Ammon's horn (tissue), 1 donor: ENCODE data around the gene PRRC2A.

Experiments
- DNase-seq: peaks from one replicate; pipeline ENCODE4 v3.0.0-alpha.2; 2016; ENCODE audit warnings: low spot score

PRRC2A gene

DNA sequence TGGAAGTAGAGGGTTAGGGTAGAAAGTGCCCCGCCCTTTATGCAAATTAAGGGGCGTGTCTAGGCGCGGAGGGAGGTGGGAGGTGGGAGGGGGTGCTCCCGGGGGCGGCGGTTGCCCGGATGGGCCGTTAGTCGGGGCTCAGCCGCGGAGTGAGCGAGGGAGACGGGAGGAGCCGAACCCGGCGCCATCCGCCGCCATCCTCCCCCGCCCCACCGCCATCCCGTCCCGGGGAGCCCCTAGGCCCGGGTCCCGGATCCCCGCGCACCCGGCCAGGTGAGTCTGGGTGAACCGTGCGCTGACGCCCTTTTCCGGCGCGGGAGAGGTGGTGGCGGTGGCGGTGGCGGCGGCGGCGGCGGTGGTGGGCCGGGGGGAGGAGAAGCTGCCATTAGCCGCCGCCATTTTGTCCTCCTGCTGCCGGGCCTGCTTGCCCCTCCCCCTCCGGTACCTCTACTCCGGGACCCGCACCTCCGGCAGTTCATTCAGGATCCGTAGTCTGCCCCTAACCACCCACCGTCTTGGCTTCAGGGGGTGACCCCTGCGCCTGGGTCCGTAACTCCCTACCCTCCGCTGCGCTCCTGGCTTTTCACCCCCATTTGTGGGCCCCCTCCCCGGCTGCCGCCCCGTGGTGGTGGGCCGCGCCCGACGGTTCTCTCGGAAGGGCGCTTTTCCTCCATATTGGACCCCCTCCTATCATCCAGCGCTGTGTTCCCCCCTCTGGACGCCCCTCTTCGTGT, at the start of gene PRRC2A:
PRRC2A (plus strand) TSS at position 130 of the 734 bp plus-strand sequence. CDS start 2,075 bp downstream, outside the sequence.
- peak; percentile 74 for DNase-seq

DNA sequence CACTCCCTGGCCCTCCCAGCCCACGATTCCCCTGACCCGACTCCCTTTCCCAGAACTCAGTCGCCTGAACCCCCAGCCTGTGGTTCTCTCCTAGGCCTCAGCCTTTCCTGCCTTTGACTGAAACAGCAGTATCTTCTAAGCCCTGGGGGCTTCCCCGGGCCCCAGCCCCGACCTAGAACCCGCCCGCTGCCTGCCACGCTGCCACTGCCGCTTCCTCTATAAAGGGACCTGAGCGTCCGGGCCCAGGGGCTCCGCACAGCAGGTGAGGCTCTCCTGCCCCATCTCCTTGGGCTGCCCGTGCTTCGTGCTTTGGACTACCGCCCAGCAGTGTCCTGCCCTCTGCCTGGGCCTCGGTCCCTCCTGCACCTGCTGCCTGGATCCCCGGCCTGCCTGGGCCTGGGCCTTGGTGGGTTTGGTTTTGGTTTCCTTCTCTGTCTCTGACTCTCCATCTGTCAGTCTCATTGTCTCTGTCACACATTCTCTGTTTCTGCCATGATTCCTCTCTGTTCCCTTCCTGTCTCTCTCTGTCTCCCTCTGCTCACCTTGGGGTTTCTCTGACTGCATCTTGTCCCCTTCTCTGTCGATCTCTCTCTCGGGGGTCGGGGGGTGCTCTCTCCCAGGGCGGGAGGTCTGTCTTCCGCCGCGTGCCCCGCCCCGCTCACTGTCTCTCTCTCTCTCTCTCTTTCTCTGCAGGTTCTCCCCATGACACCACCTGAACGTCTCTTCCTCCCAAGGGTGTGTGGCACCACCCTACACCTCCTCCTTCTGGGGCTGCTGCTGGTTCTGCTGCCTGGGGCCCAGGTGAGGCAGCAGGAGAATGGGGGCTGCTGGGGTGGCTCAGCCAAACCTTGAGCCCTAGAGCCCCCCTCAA, 48.2 kb upstream of the PRRC2A start, which contains the start of gene LTA:
LTA (plus strand) TSS at position 249 of the 871 bp plus-strand sequence; CDS start at position 703, 454 bp downstream.
- no peak for DNase-seq

DNA sequence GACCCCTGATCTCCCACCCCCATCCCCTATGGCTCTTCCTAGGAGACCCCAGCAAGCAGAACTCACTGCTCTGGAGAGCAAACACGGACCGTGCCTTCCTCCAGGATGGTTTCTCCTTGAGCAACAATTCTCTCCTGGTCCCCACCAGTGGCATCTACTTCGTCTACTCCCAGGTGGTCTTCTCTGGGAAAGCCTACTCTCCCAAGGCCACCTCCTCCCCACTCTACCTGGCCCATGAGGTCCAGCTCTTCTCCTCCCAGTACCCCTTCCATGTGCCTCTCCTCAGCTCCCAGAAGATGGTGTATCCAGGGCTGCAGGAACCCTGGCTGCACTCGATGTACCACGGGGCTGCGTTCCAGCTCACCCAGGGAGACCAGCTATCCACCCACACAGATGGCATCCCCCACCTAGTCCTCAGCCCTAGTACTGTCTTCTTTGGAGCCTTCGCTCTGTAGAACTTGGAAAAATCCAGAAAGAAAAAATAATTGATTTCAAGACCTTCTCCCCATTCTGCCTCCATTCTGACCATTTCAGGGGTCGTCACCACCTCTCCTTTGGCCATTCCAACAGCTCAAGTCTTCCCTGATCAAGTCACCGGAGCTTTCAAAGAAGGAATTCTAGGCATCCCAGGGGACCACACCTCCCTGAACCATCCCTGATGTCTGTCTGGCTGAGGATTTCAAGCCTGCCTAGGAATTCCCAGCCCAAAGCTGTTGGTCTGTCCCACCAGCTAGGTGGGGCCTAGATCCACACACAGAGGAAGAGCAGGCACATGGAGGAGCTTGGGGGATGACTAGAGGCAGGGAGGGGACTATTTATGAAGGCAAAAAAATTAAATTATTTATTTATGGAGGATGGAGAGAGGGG, 47.0 kb upstream of the PRRC2A start:
- DNase-seq: no peak

DNA sequence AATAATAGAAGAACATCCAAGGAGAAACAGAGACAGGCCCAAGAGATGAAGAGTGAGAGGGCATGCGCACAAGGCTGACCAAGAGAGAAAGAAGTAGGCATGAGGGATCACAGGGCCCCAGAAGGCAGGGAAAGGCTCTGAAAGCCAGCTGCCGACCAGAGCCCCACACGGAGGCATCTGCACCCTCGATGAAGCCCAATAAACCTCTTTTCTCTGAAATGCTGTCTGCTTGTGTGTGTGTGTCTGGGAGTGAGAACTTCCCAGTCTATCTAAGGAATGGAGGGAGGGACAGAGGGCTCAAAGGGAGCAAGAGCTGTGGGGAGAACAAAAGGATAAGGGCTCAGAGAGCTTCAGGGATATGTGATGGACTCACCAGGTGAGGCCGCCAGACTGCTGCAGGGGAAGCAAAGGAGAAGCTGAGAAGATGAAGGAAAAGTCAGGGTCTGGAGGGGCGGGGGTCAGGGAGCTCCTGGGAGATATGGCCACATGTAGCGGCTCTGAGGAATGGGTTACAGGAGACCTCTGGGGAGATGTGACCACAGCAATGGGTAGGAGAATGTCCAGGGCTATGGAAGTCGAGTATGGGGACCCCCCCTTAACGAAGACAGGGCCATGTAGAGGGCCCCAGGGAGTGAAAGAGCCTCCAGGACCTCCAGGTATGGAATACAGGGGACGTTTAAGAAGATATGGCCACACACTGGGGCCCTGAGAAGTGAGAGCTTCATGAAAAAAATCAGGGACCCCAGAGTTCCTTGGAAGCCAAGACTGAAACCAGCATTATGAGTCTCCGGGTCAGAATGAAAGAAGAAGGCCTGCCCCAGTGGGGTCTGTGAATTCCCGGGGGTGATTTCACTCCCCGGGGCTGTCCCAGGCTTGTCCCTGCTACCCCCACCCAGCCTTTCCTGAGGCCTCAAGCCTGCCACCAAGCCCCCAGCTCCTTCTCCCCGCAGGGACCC, 46.1 kb upstream of the PRRC2A start:
- DNase-seq: no peak

DNA sequence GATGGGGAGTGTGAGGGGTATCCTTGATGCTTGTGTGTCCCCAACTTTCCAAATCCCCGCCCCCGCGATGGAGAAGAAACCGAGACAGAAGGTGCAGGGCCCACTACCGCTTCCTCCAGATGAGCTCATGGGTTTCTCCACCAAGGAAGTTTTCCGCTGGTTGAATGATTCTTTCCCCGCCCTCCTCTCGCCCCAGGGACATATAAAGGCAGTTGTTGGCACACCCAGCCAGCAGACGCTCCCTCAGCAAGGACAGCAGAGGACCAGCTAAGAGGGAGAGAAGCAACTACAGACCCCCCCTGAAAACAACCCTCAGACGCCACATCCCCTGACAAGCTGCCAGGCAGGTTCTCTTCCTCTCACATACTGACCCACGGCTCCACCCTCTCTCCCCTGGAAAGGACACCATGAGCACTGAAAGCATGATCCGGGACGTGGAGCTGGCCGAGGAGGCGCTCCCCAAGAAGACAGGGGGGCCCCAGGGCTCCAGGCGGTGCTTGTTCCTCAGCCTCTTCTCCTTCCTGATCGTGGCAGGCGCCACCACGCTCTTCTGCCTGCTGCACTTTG, 45.1 kb upstream of the PRRC2A start, which contains the start of gene TNF:
TNF (plus strand) TSS at position 231 of the 567 bp plus-strand sequence; CDS start at position 408, 177 bp downstream.
- peak; percentile 53 for DNase-seq

DNA sequence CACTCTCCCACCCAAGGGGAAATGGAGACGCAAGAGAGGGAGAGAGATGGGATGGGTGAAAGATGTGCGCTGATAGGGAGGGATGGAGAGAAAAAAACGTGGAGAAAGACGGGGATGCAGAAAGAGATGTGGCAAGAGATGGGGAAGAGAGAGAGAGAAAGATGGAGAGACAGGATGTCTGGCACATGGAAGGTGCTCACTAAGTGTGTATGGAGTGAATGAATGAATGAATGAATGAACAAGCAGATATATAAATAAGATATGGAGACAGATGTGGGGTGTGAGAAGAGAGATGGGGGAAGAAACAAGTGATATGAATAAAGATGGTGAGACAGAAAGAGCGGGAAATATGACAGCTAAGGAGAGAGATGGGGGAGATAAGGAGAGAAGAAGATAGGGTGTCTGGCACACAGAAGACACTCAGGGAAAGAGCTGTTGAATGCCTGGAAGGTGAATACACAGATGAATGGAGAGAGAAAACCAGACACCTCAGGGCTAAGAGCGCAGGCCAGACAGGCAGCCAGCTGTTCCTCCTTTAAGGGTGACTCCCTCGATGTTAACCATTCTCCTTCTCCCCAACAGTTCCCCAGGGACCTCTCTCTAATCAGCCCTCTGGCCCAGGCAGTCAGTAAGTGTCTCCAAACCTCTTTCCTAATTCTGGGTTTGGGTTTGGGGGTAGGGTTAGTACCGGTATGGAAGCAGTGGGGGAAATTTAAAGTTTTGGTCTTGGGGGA, 44.4 kb upstream of the PRRC2A start:
- DNase-seq: no peak

DNA sequence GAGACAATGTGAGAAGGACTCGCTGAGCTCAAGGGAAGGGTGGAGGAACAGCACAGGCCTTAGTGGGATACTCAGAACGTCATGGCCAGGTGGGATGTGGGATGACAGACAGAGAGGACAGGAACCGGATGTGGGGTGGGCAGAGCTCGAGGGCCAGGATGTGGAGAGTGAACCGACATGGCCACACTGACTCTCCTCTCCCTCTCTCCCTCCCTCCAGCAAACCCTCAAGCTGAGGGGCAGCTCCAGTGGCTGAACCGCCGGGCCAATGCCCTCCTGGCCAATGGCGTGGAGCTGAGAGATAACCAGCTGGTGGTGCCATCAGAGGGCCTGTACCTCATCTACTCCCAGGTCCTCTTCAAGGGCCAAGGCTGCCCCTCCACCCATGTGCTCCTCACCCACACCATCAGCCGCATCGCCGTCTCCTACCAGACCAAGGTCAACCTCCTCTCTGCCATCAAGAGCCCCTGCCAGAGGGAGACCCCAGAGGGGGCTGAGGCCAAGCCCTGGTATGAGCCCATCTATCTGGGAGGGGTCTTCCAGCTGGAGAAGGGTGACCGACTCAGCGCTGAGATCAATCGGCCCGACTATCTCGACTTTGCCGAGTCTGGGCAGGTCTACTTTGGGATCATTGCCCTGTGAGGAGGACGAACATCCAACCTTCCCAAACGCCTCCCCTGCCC, 43.5 kb upstream of the PRRC2A start:
- no peak for DNase-seq

DNA sequence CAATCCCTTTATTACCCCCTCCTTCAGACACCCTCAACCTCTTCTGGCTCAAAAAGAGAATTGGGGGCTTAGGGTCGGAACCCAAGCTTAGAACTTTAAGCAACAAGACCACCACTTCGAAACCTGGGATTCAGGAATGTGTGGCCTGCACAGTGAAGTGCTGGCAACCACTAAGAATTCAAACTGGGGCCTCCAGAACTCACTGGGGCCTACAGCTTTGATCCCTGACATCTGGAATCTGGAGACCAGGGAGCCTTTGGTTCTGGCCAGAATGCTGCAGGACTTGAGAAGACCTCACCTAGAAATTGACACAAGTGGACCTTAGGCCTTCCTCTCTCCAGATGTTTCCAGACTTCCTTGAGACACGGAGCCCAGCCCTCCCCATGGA, 42.9 kb upstream of the PRRC2A start:
- no peak for DNase-seq

DNA sequence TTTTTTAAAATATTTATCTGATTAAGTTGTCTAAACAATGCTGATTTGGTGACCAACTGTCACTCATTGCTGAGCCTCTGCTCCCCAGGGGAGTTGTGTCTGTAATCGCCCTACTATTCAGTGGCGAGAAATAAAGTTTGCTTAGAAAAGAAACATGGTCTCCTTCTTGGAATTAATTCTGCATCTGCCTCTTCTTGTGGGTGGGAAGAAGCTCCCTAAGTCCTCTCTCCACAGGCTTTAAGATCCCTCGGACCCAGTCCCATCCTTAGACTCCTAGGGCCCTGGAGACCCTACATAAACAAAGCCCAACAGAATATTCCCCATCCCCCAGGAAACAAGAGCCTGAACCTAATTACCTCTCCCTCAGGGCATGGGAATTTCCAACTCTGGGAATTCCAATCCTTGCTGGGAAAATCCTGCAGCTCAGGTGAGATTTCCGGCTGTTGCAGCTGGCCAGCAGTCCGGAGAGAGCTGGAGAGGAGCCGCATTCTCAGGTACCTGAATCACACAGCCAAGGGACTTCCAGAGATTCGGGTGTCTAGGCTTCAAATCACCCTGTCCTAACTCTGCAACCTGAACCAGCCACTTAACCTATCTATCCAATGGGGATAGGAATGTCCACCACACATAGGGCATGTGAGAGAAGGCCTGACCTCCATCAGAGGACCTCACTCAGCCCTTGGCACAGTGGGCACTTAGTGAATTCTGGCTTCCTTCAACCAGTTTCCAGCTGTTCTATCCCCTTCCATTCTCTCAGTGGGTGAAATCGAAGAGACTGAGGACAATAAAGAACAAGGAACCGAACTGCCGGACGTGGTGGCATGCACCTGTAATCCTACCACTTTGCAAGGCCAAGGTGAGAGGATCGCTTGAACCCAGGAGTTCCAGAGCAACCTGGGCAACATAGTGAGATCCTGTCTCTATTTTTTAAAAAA, 42.1 kb upstream of the PRRC2A start:
- no peak for DNase-seq

DNA sequence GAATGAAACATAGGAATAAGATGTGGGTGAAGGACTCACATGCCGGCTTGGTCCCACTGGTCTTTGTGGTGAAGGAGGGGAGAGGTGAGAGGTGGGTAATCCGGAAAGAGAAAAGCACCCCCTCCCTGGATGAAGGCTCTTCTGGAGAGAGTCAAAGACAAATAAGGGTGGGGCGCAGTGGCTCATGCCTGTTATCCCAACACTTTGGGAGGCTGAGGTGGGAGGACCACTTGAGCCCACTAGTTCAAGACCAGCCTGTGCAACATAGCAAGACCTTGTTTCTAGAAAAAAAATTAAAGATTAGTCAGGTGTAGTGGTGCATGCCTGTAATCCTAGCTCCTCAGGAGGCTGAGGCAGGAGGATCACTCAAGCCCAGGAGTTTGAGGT, 41.4 kb upstream of the PRRC2A start:
- DNase-seq: no peak

DNA sequence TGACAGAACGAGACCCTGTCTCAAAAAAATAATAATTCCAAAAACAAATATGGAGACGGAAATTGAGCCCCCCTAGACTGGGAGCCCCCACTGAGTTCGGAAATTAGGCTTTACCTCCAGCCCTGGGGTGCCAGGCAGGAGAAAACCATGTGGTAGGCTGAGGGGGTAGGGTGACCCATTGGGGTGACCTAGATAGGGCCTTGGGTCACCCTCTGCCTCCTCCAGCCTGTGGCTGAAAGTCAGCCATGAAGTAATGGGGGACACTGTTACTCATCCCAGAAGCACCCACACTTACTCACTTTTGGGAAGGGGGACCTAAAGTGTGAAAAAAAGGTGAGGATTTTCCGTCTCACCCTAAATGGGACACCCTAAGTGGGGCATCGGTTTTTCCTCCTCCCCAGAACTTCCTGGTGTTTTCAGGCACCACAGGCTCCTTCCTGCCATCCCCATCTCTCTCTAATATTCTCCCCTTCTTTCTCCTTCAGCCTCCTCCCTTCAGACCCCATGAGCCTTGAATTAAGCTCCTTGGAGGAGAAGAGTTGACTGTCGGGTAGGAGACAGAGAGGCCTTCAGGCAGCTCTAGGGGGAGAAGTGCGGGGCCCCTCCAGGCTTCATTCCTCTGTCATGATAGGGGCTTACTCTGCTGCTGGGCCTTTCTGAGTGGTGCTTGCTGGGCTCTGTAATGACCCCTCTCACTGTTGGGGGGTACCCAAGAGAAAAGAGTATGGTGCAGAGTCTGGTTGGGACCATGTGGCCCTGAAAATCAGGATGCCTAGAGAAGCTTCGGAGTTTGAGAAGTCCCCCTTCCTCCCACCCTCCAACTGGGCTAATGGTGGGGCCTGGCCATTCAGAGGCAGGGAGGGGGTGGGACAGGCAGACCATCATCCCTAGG, 40.7 kb upstream of the PRRC2A start:
- DNase-seq: no peak

DNA sequence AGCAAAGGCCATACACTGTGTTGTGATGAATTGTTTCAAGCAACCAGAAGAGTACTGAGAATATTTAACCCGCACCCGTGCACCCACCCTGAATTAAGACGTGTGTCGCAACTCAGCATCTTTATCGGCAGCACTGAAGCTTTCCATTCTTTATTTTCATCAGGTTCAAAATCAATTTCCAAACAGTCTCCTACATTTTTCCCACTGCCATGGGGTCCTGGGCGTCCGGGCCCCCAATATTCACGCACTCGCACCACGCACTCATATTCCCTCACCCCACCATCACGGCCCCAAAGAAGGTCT, 40.1 kb upstream of the PRRC2A start:
- no peak for DNase-seq

DNA sequence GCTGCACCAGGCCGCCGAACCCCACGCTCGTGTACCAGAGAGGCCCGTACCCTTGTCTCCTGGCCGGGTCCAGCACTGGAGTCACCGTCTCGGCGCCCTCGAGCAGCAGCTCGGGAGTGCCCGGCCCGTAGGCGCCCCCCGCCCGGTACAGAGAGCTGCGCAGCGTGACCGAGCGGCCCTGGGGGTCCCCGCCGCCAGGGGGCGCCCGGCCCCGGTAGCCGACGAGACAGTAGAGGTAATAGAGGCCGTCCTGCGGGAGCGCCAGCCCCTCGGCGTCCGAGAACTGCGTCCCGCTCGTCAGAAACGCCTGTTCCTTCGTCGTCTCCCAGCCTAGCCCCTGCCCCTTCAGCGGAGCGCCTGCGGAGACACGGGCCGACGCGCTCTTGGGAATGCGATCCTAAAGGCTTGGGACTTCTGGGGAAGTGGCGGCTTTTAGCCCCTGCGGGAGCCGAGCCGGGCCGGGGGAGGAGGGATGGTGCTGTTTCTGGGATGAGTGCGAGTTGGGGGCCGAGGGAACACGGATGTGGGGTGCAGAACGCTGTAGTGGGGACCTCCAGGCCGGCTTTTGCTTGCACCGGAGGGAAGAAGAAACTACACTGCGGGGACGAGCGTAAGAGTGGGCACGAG, 39.6 kb upstream of the PRRC2A start:
- peak; percentile 83 for DNase-seq

DNA sequence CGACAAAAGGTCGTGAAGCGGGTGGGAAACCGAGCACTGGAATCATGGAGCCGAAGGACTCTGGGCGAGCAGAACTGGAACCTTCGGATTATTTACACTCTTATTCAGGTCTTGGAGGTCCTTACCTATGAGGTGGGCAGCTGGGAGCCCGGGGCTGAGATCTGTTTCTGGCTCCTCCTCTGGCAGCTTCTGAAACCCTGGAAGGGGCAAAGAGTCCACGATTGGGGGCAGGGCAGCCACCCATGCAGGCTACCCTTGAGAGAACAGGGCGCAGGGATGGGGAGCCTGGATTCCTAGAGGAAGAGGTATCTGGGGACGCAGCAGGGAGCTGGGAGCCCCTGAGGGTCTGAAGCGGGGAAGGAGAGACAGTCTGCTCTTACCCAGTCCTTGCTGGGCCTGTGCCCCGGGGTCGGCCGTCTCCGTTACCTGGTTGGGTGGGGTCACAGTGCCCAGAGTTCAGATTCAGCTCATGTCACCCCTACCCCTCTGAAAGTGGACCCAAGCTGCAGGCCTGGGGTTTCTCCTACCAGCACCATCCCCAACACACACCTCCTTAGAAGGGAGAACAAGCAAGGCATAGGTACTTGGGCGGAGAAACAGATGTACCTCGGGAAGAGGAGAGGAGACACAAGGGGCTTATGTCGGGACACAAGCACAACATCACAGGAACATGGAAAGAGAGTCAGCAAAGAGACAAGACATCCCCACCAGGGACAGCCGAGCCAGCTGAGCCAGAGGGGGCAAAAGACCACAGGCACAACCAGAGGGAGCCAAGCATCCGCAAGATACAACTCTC, 38.9 kb upstream of the PRRC2A start:
- DNase-seq: no peak

DNA sequence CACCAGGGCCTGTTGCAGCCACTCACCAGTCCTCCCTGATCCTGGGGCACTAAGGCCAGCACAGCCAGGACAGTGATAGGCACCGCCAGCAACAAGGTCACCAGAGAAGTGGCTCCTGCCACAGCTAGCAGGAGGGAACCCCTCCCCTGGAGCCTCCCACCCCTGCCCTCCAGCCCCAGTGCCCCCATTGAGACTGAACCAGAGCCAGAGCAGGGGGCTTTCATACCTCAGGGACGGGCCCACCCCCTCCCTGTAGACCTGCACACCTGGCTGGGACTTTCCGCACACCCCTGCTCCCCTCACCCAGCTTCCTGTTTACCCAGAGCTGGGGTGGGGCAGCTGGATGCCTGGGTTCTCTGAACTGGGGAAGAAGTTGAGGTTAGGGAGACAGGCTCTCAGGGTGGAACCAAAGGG, 38.3 kb upstream of the PRRC2A start, which contains the start of gene LTB:
LTB (minus strand) TSS at position 195 of the 414 bp plus-strand sequence; CDS start at position 188, 7 bp downstream.
- DNase-seq: no peak

DNA sequence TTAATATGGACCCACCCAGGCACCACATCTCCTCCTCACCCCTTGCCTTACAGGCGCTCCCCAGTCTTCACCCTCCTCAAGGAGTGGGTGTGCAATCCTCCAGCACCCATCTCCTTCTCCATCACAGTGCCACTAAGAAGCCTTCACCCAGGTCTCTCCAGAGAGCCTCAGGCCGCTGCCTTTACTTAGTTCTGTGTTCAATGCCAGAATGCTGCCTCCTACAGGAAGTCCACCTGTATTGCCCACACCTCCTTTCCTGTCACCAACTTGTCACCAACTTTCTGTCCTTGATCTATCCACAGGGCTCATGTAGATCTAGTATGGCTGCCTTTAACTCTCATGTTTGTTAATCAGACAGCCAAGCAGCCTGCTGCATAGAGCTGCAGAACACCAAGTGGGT, 35.0 kb upstream of the PRRC2A start:
- no peak for DNase-seq
